Progenitor cell of endocrine pancreas (in vitro differentiated cells): ENCODE data around the gene OSER1. TPM values are rescaled to one million over a fixed set of nuclear protein-coding genes. Genes with fewer than 3 reads are reported as not detected.

Experiments used
- DNase-seq: peaks from one replicate; pipeline ENCODE4 v3.0.0; 2021; ENCODE audit warnings: low spot score; ENCODE audit not compliant: unreplicated experiment
- H3K27ac Mint-ChIP-seq: 2 replicates; pipeline ENCODE4 v1.8.0; 2021; ENCODE audit warnings: mild to moderate bottlenecking, moderate library complexity, mixed read lengths
- H3K27me3 Mint-ChIP-seq: 2 replicates; pipeline ENCODE4 v1.8.0; 2021; ENCODE audit warnings: mixed read lengths
- H3K36me3 Mint-ChIP-seq: 2 replicates; pipeline ENCODE4 v1.8.0; 2022; ENCODE audit warnings: mixed read lengths; ENCODE audit not compliant: insufficient read depth
- H3K4me1 Mint-ChIP-seq: 2 replicates; pipeline ENCODE4 v1.8.0; 2021; ENCODE audit warnings: low read depth, mixed read lengths
- H3K4me3 Mint-ChIP-seq: 2 replicates; pipeline ENCODE4 v1.8.0; 2021; ENCODE audit warnings: low read depth, mild to moderate bottlenecking, moderate library complexity, mixed read lengths
- H3K9me3 Mint-ChIP-seq: 2 replicates; pipeline ENCODE4 v1.8.0; 2021; ENCODE audit warnings: low read depth, mixed read lengths
- total RNA-seq: library from RNA; stranded (reverse); gene quantifications from 2 replicates; pipeline ENCODE4 v1.2.1, GENCODE V29; 2021
- TF ChIP-seq, protein P1 (sequence below): fragments of 200-600 bp; sonication (generic); IDR thresholded peaks from one replicate; pipeline ENCODE4 v1.5.0; 2021; ENCODE audit warnings: antibody characterized with exemption, mild to moderate bottlenecking; ENCODE audit not compliant: unreplicated experiment

OSER1 gene
- total RNA-seq, 1 donor from 2014 or later = 35.0 TPM

DNA sequence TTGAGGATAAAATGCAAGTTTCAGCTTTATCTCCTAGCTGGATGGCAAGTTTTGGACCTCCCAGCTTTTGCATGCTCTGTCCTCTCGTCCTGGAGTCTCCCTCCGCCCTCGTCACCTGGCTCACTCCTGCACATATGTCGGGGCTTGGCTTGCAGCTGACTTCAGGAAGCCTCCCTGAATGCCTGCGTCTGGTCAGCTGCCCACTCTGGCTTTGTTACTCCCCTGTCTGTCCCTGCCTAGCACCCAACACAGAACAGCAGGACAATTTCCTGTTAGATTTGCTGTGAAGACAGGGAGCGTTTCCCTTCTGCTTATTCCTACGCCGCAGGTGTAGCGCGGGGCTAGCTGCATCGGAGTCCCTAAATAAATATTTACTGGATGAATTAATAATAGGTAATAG is 29.0 kb downstream of the OSER1 start:
- Mint-ChIP-seq H3K9me3 (no peaks in the 10 kb centered on the region), H3K4me1 (peaks cover 12% of the 10 kb centered on the region), H3K27me3 (peaks cover 14% of the 10 kb centered on the region), H3K4me3 (no peak overlapping the region), H3K27ac (peak overlapping the region; percentile 69), H3K36me3 (no peaks in the 10 kb centered on the region)
- no peak for DNase-seq
- TF ChIP-seq, protein P1, sequence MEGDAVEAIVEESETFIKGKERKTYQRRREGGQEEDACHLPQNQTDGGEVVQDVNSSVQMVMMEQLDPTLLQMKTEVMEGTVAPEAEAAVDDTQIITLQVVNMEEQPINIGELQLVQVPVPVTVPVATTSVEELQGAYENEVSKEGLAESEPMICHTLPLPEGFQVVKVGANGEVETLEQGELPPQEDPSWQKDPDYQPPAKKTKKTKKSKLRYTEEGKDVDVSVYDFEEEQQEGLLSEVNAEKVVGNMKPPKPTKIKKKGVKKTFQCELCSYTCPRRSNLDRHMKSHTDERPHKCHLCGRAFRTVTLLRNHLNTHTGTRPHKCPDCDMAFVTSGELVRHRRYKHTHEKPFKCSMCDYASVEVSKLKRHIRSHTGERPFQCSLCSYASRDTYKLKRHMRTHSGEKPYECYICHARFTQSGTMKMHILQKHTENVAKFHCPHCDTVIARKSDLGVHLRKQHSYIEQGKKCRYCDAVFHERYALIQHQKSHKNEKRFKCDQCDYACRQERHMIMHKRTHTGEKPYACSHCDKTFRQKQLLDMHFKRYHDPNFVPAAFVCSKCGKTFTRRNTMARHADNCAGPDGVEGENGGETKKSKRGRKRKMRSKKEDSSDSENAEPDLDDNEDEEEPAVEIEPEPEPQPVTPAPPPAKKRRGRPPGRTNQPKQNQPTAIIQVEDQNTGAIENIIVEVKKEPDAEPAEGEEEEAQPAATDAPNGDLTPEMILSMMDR = no peak

DNA sequence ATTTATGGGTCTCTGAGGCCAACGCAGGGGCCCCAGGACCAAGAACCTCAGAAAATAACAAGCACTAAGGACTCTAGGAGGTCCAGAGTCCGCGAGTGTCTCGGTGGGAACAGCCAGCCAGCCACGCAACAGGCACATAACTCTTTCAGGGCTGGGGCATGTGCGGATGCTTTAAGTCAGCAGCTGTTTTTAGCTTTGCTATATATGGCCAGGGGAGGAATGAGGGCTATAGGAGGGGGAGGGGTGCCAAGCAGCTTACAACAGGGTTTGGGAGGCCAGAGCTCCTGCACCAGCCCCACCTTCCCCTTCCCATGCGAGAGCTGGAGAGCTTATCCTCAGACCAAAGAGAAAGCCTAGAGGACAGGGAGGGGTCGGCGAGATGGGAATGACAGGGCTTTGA is 29.8 kb downstream of the OSER1 start:
- no peak overlapping the region for H3K27ac Mint-ChIP-seq
- H3K27me3 Mint-ChIP-seq = peaks cover 17% of the 10 kb centered on the region
- TF ChIP-seq, protein P1 = no peak
- peaks cover 12% of the 10 kb centered on the region for H3K4me1 Mint-ChIP-seq
- H3K9me3 Mint-ChIP-seq = no peaks in the 10 kb centered on the region
- no peak for DNase-seq
- no peaks in the 10 kb centered on the region for H3K36me3 Mint-ChIP-seq
- H3K4me3 Mint-ChIP-seq = no peak overlapping the region

DNA sequence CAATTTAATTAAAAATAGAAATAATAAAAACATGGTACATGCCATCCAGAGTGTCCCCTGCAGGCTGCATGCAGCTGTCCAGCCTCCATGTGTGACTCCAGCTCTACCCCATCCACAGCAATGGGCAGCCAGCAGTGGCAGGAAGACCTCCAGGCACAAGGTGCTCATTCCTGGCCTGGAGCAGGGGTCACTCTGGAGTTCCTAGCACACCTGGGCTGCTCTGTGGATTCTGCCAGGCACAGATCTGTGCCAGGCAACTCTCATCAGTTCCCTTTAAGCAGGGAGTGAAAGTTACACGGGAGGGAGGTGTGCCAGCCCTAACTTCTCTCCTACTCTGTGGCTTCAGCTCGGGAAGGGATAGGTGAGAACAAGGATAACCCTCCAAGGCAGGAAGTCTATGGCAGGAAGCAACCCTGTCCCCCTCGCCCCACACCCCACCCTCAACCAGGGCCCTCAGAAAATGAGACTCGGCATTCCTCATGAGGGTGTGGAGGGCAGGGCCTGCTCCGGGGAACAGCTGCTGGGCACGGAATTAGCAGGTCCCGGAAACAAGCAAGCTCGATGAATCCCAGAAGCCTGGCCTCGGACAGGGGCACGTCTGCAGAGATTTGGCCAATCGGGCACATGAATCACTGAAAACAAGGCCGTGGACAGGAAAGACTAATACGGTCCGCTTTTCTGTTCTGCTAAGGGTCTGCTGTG is 33.6 kb downstream of the OSER1 start:
- H3K4me3 Mint-ChIP-seq = no peak overlapping the region
- H3K4me1 Mint-ChIP-seq = peaks cover 8% of the 10 kb centered on the region
- TF ChIP-seq, protein P1 = no peak
- peaks cover 16% of the 10 kb centered on the region for H3K27me3 Mint-ChIP-seq
- no peaks in the 10 kb centered on the region for H3K9me3 Mint-ChIP-seq
- H3K36me3 Mint-ChIP-seq = no peaks in the 10 kb centered on the region
- H3K27ac Mint-ChIP-seq = no peak overlapping the region
- DNase-seq = no peak

DNA sequence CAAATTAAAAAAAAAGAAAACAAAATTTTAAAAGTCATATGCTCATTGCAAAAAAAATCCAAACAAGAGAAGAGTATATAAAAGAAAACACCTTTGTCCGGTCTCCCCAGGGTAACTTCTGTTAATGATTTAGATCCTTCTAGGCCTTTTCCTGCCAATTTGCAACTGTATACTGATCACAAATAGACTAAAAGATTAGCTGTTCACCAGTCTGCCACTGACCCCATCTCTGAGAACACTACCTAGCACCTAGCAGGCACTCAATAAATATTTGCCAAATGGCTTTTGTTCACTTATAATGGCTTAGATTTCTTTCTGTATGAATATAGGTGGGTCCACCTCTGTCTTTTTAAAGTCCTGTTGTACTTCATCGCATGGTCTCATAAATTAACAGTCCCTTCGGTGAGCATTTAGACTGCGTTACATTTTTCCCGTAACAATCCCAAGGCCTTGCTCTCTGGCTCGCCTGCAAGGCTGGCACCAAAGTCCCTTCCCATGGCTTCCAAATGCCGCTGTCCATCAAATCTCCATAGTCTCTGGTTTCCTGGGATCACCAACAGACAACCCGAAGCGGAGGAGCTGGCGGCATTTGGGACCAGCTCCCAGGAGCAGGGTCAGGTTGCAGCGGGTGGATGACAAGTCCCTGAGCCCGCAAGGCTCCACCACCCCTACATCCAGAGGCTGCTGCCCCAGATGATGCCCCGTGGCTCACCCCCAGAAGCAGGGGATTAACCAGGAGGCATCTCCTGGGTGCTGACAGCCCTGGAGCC is 35.4 kb downstream of the OSER1 start:
- no peaks in the 10 kb centered on the region for H3K4me1 Mint-ChIP-seq
- TF ChIP-seq, protein P1 = no peak
- H3K4me3 Mint-ChIP-seq = no peak overlapping the region
- H3K27ac Mint-ChIP-seq = no peak overlapping the region
- H3K9me3 Mint-ChIP-seq = no peaks in the 10 kb centered on the region
- no peak for DNase-seq
- H3K27me3 Mint-ChIP-seq = peaks cover 20% of the 10 kb centered on the region
- H3K36me3 Mint-ChIP-seq = no peaks in the 10 kb centered on the region

DNA sequence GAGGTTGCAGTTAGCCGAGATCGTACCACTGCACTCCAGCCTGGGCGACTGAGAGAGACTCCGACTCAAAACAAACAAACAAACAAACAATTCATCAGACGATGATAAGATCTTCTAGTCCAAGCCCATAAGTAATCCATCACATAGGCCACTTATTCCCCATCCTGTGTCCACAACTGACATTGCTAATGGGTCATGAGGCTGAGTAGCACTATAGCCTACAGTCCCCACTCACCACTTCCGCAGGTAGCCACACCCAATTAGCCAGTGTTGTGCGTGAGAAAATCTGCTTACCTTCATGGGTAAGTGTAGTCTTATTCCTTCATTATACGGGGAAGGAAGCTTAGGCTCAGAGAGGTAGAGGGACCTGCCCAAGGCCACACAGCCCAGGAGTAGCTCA is 36.7 kb downstream of the OSER1 start:
- Mint-ChIP-seq H3K36me3 (no peaks in the 10 kb centered on the region), H3K4me1 (no peaks in the 10 kb centered on the region), H3K27ac (no peak overlapping the region), H3K9me3 (no peaks in the 10 kb centered on the region), H3K4me3 (no peak overlapping the region), H3K27me3 (peaks cover 23% of the 10 kb centered on the region)
- no peak for DNase-seq
- TF ChIP-seq, protein P1 = no peak
